ENCODE measurements around the gene PPIL6. TPM values are rescaled to one million over a fixed set of nuclear protein-coding genes. Genes with fewer than 3 reads are reported as not detected.
"Not testable (repeated sequence)": the region's sequence is repeated elsewhere in the genome, so short reads cannot be mapped to it uniquely, and the experiment has no call there.

PPIL6 gene
- total RNA-seq, 1 donor from 2014 or later: 13.3 TPM

- DNase-seq (ENCODE audit: low read depth): peak; percentile 84
Measured at GRCh38 chr6:109466212-109466923, 25.9 kb upstream of the PPIL6 start.

DNA sequence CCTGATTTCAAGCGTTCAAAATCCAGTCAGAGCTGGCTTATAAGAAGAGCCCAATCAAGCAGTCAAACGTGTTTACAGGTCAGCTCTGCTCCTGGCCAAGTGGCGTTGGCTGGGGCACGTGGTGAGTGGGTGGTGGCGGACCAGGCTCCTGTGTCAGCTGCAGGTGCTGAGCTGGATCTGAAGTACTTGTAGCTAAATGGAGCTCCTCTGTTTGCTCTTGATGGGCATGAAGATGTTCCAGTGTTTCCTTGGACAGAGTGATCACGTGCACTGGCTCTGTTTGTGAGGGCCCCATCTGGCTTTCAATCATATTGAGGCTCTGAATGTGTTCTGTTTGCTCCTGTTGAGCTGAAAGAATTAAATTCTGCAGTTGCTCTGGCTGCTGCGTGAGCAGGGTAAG lies 25.3 kb upstream of the PPIL6 start:
- peak; percentile 48 for DNase-seq (ENCODE audit: low read depth)

DNA sequence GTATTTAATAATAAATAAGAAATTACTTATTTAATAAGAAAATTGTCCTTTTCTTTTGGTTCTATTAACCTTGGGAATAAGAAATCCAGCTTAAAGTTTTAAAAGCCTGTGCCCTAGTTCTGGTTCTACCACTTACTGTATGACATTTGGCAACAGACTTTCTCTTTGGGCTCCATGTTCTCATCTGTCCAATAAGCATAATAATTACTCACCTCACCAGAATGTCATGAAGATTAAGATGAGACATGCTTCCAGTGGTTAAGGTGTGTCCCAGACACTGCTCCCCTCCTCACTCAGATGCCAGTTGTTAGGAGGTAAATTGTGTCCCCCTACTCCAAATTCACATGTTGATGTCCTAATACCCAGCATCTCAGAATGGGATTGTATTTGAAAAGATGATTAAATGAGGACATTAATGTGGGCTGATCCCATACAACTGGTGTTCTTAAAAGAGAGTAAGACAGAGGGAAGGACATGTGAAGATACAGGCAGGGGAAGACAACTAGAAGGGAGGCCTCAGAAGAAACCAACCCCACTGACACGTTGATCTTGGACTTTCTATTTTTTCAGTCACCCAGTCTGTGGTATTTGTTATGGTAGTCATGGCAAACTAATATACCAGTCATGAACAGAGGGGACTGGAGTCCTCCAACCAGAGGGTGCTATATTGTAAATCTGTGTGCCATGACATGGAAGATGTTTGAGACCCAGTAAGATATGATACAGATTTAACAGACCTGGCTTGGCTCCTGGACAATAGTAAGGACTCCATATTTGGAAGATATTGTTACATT lies 21.5 kb upstream of the PPIL6 start:
- DNase-seq (ENCODE audit: low read depth): no peak

- DNase-seq (ENCODE audit: low read depth): not testable (repeated sequence)
Measured at GRCh38 chr6:109461205-109461604, 20.8 kb upstream of the PPIL6 start.

DNA sequence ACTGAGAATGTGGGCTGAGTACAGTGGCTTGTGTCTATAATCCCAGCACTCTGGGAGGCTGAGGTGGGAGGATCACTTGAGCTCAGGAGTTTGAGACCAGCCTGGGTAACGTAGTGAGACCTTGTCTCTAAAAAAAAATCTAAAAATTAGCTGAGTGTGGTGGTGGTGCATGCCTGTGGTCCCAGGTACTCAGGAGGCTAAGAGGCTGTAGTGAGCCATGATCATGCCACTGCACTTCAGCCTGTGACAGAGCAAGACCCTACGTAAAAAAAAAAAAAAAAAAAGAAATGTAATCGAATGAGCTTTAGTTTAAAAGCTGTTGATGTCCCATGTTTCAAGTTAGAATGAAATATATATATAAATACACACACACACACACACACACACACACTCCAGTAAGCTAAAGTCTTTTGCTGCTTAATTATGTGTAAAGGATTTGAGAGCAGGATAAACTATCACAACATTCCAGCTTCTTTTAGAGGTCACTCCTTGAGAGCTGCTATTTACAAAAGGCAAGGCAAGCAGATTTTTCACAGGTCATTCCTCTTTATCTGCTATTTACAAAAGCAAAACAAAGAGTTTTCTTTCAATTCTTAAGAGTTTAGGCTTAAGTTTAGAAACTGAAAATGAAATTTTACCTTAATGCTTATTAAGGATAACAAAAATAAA lies 19.9 kb upstream of the PPIL6 start:
- DNase-seq (ENCODE audit: low read depth): peak; percentile 53

- DNase-seq (ENCODE audit: low read depth): no peak
Measured at GRCh38 chr6:109458774-109459531, 18.5 kb upstream of the PPIL6 start.

DNA sequence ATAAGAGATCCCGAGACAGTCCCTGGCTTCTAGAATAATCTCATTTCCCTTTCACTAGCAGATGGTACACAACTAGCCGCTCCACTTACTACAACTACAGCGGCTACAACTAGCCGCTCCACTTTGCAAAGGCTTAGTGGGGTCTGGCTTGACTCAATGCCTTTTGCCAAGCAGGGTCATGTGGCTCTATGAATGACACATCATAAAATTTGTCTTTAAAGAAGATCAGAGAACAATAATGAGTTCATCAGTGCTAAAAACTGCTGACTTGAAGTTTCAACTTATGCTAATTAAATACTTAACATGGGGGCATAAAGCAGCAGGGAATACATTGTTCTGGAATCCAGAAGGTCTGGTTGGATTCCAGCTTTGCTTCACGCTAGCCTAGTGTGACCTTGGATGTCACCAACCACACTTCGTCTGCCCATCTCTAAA lies 17.2 kb upstream of the PPIL6 start:
- DNase-seq (ENCODE audit: low read depth): no peak

DNA sequence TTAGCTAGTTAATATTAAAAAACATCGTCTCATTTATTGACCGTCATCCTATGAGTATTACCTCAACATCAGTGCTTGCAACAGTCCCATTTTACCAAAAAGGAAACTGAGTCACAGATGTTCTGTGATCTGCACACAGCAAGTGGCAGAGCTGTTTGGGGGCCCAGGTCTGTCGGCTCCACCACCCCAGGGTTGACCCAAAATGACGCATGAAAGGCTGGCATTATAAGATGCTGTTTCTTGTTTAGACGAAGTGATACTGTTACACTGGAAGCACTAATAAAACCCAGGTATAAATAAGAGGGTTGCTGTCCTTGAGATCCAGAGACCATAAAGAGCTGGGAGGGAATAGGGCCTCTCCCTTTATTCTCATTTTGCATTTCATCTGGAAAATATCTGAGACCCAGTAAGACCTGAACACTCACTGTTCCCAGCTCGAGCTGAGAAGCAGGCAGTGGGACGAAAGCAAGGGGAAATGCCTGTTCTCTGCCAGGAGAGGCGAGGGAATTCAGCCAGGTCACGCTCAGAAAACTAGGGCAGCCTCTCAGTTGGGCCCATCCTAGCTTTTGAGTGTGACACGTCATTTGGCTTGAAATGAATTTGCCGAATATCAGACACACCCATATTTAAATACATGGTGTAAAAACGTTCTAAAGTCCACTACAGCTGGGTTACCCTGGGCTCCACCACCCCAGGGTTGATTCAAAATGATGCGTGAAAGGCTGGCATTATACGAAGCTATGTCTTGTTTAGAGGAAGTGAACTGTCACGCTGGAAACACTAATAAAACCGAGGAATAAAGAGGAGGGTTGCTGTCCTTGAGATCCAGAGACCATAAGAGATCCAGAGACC lies 16.5 kb upstream of the PPIL6 start:
- peak; percentile 48 for DNase-seq (ENCODE audit: low read depth)

GRCh38 chr6:109456111-109456583 lies 15.7 kb upstream of the PPIL6 start:
- DNase-seq (ENCODE audit: low read depth): no peak

- no peak for DNase-seq (ENCODE audit: low read depth)
Measured at GRCh38 chr6:109455437-109456110, 15.1 kb upstream of the PPIL6 start, which contains the start of gene MICAL1. Gene MICAL1, minus strand, starts transcription at chr6:109455772. Its CDS starts 1,576 bp downstream, at chr6:109454196.

GRCh38 chr6:109454496-109455436 lies 14.3 kb upstream of the PPIL6 start:
- no peak for DNase-seq (ENCODE audit: low read depth)

GRCh38 chr6:109453594-109454495 lies 13.4 kb upstream of the PPIL6 start:
- DNase-seq (ENCODE audit: low read depth): no peak

DNA sequence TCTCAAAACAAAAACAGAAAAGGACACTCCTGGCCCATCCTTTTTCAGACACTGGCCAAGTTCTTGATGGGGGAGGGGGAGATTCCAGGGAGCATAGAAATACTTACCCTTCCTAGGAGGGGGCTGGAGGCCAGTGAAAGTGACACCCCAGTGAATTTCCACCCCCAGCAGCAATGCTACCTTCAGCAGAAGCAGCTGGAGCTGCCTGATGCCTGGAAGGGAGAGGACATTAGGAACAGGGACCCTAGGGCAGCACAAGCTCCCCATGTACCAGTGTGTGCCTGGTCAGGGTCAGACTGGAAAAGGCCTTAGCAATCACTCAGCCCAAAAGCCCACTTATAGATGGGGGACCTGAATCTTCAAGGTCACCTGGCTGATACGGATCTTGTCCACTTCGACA lies 12.7 kb upstream of the PPIL6 start:
- DNase-seq (ENCODE audit: low read depth): no peak

DNA sequence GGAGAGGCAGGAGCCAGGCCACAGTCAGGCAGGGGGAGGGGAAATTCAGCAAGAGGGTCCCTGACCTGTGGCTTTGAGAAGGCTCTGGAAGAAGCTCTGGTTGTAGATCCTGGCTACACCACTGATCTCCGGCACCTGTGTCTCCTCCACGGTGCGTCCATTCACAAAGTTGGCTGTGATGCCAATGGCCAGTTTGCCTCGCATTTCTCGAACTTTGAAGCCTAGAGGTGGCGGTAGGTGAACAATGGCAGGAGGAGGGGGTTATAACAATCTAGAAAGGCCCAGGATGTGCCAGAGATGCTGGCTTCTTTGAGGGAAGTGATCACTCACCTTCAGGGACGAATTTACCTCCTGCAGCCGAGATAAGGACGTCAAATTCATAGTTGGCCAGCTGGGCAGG lies 11.8 kb upstream of the PPIL6 start:
- DNase-seq (ENCODE audit: low read depth): no peak

DNA sequence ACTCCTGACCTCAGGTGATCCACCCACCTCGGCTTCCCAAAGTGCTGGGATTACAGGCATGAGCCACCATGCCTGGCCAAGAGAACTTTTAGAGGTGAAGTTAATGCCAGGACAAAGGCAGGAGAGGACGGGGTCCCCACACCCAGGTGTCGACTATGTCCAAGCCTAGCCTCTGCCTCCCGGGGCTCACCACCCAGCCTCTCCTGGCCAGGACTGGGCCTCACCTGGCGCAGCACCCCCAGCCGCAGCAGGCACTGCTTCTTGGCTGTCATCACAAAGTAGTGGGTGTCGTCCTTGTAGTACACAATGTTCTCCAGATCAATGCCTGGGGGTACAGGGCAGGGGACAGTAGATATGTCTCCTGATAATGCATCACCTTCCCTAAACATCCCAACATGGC lies 10.9 kb upstream of the PPIL6 start:
- DNase-seq (ENCODE audit: low read depth): no peak

GRCh38 chr6:109450801-109451200 lies 10.4 kb upstream of the PPIL6 start:
- no peak for DNase-seq (ENCODE audit: low read depth)

DNA sequence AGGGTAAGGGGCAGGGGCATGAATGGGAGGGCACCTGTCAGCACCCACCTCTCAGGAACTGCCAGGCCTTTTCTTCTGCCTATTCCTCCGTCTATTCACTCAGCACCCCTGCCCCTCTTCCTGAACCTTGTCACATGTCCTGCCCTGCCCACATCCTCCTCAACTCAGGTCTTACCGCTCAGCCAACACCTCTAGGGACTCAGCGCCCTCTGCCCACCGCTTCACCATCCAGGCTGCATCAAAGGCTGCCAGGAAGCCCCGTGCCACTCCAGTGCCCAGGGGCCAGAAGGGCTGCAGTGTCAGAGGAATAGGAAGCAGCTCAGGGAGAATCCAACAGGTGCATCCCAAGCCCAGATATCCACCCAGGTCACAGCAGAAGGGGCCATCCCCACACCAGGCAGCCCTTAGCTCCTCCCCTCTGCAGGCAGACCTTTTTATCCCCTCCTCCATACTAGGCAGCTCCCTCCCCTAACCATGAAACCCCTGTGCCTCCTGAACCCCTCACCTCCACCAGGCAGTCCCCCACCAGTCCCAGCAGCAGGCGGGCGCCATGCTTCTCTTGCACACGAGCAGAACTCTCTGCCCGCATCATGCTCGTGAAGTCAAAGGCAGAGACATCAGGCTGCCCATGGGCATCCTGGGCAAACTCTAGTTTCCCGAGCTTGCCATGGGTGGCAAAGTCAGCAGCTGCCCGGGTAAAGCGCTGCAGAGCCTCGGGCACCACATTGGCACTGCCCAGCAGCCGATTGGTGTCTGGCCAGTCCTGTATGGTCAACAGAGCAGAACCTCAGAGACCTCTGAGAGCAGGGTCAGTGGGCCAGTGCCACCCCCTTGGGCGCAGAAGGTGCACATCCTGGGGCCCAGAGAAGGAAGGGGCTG lies 9.6 kb upstream of the PPIL6 start:
- no peak for DNase-seq (ENCODE audit: low read depth)
